SU-DHL-6 (cell line): Measurements from ENCODE around the gene CACNB3.

Experiments
- H2AFZ ChIP-seq: fragments of 200-600 bp; sonication (generic); 2 replicates; pipeline ENCODE4 v1.6.1; 2014; ENCODE audit warnings: low read depth, mild to moderate bottlenecking, moderate library complexity, mixed read lengths, antibody characterized with exemption, low read length; ENCODE audit not compliant: severe bottlenecking
- H3F3A ChIP-seq: fragments of 200-600 bp; shearing (Covaris generic); 2 replicates; pipeline ENCODE4 v1.6.0; 2016; ENCODE audit warnings: antibody characterized with exemption, mild to moderate bottlenecking; ENCODE audit not compliant: insufficient read depth
- H3K27ac ChIP-seq: fragments of 200-600 bp; sonication (generic); 2 replicates; pipeline ENCODE4 v1.5.1; 2016; ENCODE audit warnings: low read depth, mild to moderate bottlenecking, low read length, moderate library complexity, mixed read lengths
- H3K27me3 ChIP-seq: fragments of 200-600 bp; sonication (generic), shearing (Covaris generic); 2 replicates; pipeline ENCODE4 v1.6.0; 2014; ENCODE audit warnings: mild to moderate bottlenecking, low read length
- H3K36me3 ChIP-seq: fragments of 200-600 bp; sonication (generic); 2 replicates; pipeline ENCODE4 v1.6.1; 2014; ENCODE audit warnings: mild to moderate bottlenecking, low read length, mixed read lengths
- H3K4me2 ChIP-seq: fragments of 300-600, 200-600 bp; shearing (Covaris generic), sonication (generic); 2 replicates; pipeline ENCODE4 v1.6.0; 2014; ENCODE audit warnings: low read length, low read depth, mild to moderate bottlenecking; ENCODE audit not compliant: poor library complexity, severe bottlenecking
- H3K4me3 ChIP-seq: fragments of 200-600 bp; sonication (generic); 2 replicates; pipeline ENCODE4 v1.5.1; 2014; ENCODE audit warnings: antibody characterized with exemption, low read length, mild to moderate bottlenecking, mixed read lengths; ENCODE audit not compliant: insufficient read depth, poor library complexity, severe bottlenecking
- H3K79me2 ChIP-seq: fragments of 200-600 bp; sonication (generic); 2 replicates; pipeline ENCODE4 v1.6.1; 2014; ENCODE audit warnings: mild to moderate bottlenecking, low read length, moderate library complexity; ENCODE audit not compliant: insufficient read depth
- H3K9ac ChIP-seq: fragments of 200-600 bp; sonication (generic); 2 replicates; pipeline ENCODE4 v1.7.0; 2014; ENCODE audit warnings: mild to moderate bottlenecking, low read length
- H3K9me2 ChIP-seq: fragments of 200-600 bp; sonication (generic); replicated peaks from 2 replicates; pipeline ENCODE4 v1.6.1; 2014; ENCODE audit warnings: low read length; ENCODE audit not compliant: insufficient read depth
- H3K9me3 ChIP-seq: fragments of 200-600 bp; sonication (generic); 2 replicates; pipeline ENCODE4 v1.6.1; 2014; ENCODE audit warnings: low read length, mixed read lengths; ENCODE audit not compliant: insufficient read depth
- H4K20me1 ChIP-seq: fragments of 200-600 bp; sonication (generic); 2 replicates; pipeline ENCODE4 v1.6.1; 2014; ENCODE audit warnings: low read depth, mild to moderate bottlenecking, antibody characterized with exemption, low read length, moderate library complexity, mixed read lengths
- EZH2phosphoT487 ChIP-seq: fragments of 200-600 bp; sonication (generic), shearing (Covaris generic); conservative IDR thresholded peaks from 2 replicates; pipeline ENCODE4 v1.6.1; 2018; ENCODE audit warnings: mild to moderate bottlenecking, antibody characterized with exemption, low read length, moderate library complexity, mixed read lengths
- TF ChIP-seq, protein P1 (sequence below): fragments of 200-600 bp; sonication (generic); IDR thresholded peaks from one replicate; pipeline ENCODE4 v1.5.1; 2017; ENCODE audit warnings: antibody characterized with exemption, mild to moderate bottlenecking, low read length, moderate library complexity; ENCODE audit not compliant: insufficient read depth, poor library complexity, severe bottlenecking

CACNB3 gene

DNA sequence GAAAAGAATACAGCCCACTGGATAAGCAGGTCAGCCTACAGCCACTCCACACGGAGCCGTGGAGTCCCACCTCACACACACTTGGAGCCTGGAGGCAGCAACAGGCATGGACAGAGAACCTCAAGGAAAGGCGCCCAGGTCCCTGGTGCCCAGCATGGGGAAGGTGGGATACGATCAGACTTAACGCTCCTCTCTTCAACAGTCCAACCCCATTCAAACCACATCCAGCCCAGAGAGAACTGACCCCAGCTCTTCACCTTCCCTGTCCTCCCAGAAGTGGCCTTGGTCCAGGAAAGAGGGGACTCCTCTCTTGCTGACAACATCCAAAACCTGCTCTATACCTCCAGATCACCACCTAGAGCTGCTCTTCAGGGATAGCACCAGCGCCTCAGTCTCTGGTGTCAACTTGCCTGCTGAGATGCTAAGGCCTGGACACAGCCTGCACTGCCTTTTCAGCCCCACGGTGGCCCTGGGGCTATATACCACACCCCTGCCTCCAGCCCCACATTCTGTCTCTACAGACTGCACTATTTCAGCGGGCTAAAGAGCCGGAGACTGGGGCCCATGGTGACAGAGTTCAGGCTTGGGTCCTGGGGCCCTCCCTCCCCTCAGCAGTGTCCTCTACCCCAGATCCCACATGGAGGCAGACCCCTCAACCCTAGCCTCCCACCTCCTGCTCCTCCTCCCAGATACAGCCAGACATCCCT, 36.4 kb upstream of the CACNB3 start:
- Histone ChIP-seq H3K4me3 (no peak overlapping the region), H3F3A (no peaks in the 10 kb centered on the region), H2AFZ (no peak overlapping the region), H3K79me2 (no peaks in the 10 kb centered on the region), H3K9me2 (no peaks in the 10 kb centered on the region), H3K36me3 (no peaks in the 10 kb centered on the region), H3K27me3 (no peaks in the 10 kb centered on the region), H3K27ac (no peak overlapping the region), H3K9ac (no peak overlapping the region), H4K20me1 (no peaks in the 10 kb centered on the region), H3K4me2 (no peak overlapping the region), H3K9me3 (no peaks in the 10 kb centered on the region)
- TF ChIP-seq EZH2phosphoT487: no peak
- TF ChIP-seq, protein P1, sequence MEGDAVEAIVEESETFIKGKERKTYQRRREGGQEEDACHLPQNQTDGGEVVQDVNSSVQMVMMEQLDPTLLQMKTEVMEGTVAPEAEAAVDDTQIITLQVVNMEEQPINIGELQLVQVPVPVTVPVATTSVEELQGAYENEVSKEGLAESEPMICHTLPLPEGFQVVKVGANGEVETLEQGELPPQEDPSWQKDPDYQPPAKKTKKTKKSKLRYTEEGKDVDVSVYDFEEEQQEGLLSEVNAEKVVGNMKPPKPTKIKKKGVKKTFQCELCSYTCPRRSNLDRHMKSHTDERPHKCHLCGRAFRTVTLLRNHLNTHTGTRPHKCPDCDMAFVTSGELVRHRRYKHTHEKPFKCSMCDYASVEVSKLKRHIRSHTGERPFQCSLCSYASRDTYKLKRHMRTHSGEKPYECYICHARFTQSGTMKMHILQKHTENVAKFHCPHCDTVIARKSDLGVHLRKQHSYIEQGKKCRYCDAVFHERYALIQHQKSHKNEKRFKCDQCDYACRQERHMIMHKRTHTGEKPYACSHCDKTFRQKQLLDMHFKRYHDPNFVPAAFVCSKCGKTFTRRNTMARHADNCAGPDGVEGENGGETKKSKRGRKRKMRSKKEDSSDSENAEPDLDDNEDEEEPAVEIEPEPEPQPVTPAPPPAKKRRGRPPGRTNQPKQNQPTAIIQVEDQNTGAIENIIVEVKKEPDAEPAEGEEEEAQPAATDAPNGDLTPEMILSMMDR: no peak

DNA sequence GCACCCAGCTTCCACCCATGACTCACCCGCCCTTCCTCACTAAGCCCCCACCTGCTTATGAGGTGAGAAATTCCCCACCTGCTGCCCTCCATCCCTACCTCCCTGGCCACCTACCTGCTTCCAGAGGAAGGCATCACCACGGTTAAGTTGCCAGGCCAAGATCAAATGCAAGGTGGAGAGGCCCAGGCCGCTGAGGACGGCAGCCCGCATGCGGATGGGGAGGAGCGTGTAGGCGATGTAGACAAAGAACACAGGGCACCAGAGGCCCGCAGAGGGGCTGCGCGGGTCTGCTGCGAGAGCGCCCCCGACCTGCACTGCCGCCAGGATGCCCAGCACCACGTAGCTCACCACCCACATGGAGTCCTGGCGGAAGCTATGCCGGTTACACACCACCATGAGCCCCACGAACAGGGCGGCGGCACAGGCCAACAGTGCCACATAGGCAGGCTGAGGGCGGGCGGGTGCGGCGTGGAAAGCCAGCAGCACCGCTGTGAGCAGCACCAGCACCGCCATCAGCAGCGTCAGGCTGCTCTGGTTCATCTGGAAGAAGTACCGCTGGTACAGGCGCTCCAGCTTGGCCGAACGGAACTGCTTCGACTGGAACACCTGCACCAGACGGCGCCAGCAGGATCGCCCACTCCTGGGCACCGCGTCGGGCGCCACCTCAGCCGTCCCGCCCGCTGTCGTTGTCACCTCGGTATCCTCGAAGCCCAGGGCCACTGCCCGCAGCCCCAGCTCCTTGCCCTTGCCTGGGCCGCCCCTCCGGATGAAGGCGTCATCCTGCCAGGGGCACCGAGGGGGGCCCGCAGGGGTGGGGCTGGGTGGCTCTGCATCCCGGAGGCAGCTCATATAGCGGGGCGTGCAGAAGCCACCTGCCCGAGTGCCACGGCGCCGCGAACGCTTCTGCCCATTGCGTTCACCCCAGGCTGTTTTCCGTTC, 35.6 kb upstream of the CACNB3 start:
- Histone ChIP-seq H3K9me2 (no peaks in the 10 kb centered on the region), H3K4me2 (no peak overlapping the region), H4K20me1 (no peaks in the 10 kb centered on the region), H3K36me3 (no peaks in the 10 kb centered on the region), H3K79me2 (no peaks in the 10 kb centered on the region), H3K27ac (no peak overlapping the region), H3K4me3 (no peak overlapping the region), H3K27me3 (no peaks in the 10 kb centered on the region), H2AFZ (no peak overlapping the region), H3K9me3 (no peaks in the 10 kb centered on the region), H3F3A (no peaks in the 10 kb centered on the region), H3K9ac (no peak overlapping the region)
- TF ChIP-seq, protein P1: no peak
- no peak for TF ChIP-seq EZH2phosphoT487

DNA sequence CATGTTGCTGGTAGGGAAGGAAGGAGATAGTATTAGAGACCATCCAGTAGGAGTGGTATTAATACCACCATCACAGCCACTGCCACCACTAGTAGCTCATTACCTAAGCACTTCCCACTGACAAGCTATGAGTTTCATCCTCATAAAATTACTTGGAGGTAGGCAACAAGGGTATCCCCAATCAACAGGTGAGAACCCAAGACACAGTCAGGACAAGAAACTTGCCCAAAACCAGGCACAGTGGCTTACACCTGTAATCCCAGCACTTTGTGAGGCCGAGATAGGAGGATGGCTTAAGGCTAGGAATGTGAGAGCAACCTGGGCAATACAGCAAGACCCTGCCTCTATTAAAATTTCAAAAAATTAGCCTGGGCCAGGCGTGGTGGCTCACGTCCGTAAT, 34.9 kb upstream of the CACNB3 start:
- no peak overlapping the region for H3K27ac ChIP-seq
- H3K4me2 ChIP-seq: no peak overlapping the region
- no peaks in the 10 kb centered on the region for H3K9me3 ChIP-seq
- no peak overlapping the region for H3K4me3 ChIP-seq
- H3K79me2 ChIP-seq: no peaks in the 10 kb centered on the region
- no peaks in the 10 kb centered on the region for H4K20me1 ChIP-seq
- H3K9ac ChIP-seq: no peak overlapping the region
- TF ChIP-seq, protein P1: no peak
- TF ChIP-seq EZH2phosphoT487: no peak
- no peaks in the 10 kb centered on the region for H3K36me3 ChIP-seq
- no peaks in the 10 kb centered on the region for H3F3A ChIP-seq
- no peaks in the 10 kb centered on the region for H3K27me3 ChIP-seq
- H3K9me2 ChIP-seq: no peaks in the 10 kb centered on the region
- H2AFZ ChIP-seq: no peak overlapping the region
